Ovary (tissue), 9 donors: ENCODE measurements around the gene TOP3A. TPM values are rescaled to one million over a fixed set of nuclear protein-coding genes. Genes with fewer than 3 reads are reported as not detected.
A peak's percentile ranks its signal among the peaks of the same experiment; 100 is the strongest.

Experiments used
- DNase-seq, 5 donors: peaks; one replicate each; pipeline ENCODE4 v3.0.0-alpha.2; 2019 to 2020
- H3K27ac ChIP-seq, 2 donors: fragments of 200-600 bp; one replicate each; pipeline versions ENCODE4 v1.5.1 to v1.8.0; 2019 to 2022
- H3K27me3 ChIP-seq: fragments of 200-600 bp; one replicate; pipeline ENCODE4 v1.8.0; 2022
- H3K36me3 ChIP-seq: fragments of 200-600 bp; sonication (generic); one replicate; pipeline ENCODE4 v1.5.1; 2019
- H3K4me1 ChIP-seq: one replicate; pipeline ENCODE4 v1.8.1; 2013; ENCODE audit warnings: mild to moderate bottlenecking, moderate library complexity; ENCODE audit not compliant: insufficient read depth
- H3K4me3 ChIP-seq: fragments of 200-600 bp; sonication (generic); one replicate; pipeline ENCODE4 v1.5.1; 2017
- H3K9me3 ChIP-seq, 2 donors: fragments of 200-600 bp in 1 of 2; sonication (generic) in 1 of 2; one replicate each; pipeline versions ENCODE4 v1.5.1 to v1.8.1; 2013 to 2019; ENCODE audit warnings: mild to moderate bottlenecking in 1 of 2, moderate library complexity in 1 of 2
- CTCF ChIP-seq, 3 donors: fragments of 450-650 bp in 2 of 3; fragments of 200-600 bp in 1 of 3; IDR thresholded peaks; one replicate each; pipeline versions ENCODE4 v1.5.1 to v1.8.0; 2016 to 2022; ENCODE audit warnings: antibody characterized with exemption in 3 of 3, mild to moderate bottlenecking in 1 of 3
- EP300 ChIP-seq: sonication (generic); formaldehyde crosslinking; IDR thresholded peaks from one replicate; pipeline ENCODE4 v1.6.1; 2017; ENCODE audit warnings: antibody characterized with exemption
- POLR2A ChIP-seq: fragments of 450-650 bp; IDR thresholded peaks from one replicate; pipeline ENCODE4 v1.6.1; 2017; ENCODE audit warnings: antibody characterized with exemption, mild to moderate bottlenecking, moderate library complexity
- WGBS, 3 donors: extraction: QIAGEN DNeasy Blood & Tissue Kit in 1 of 3; methylation state at CpG; one replicate each; pipeline versions ENCODE4 v1.1.5 to v1.1.7; 2013 to 2017; 5-methylcytosine and 5-hydroxymethylcytosine counted together
- intact Hi-C, 4 donors: fragments of 100-400 bp; cut with DNase I; formaldehyde crosslinking; loops; one replicate each; pipeline versions ENCODE4 v1.11.0 to v1.15.1; 2022 to 2023
- polyA plus RNA-seq, 2 donors: library from polyadenylated mRNA; stranded (reverse); fragments of 200-250 nt in 1 of 2; fragments of 350-450 nt in 1 of 2; fragmentation: Illumina TruSeq in 1 of 2; extraction: RNeasy Lipid Tissue Mini Kit (QIAGEN cat#74804) in 1 of 2; gene quantifications; one replicate each; pipeline ENCODE4 v1.2.3, GENCODE V29; 2013 to 2014
- total RNA-seq, 7 donors: library from RNA; depleted of rRNA in 2 of 7; stranded (reverse); fragments of >200 nt in 2 of 7; fragmentation: NEBNext Ultra II Directional in 3 of 7; extraction: Animal tissue kit (Norgen Biotek cat#: 25700) in 3 of 7; gene quantifications; one replicate each; pipeline versions ENCODE4 v1.1.0 to v1.2.4, GENCODE V29; 2016 to 2023
- donor health status: DM: no; HTN: no; CAD: no; lungs with moderate emphysema.
- donor health status: DM: no; HTN: no; CAD: no.
- donor health status: Bipolar disorder and iron deficiency.
- donor health status: DM: yes; HTN: yes; CAD: no.
- donor health status: DM: no; HTN: no; CAD: no.
- donor health status: DM: yes; HTN: yes; CAD: no.

TOP3A gene
- total and polyA plus RNA-seq, 9 donors, result 12.6 to 35.7 (median 21.3) TPM

- peak overlapping the region; percentile 89 to 96 for H3K27ac ChIP-seq
- WGBS, 3 donors, result 57 to 62% (median 58%) methylated on average over 22 of the region's 22 CpGs
- intact Hi-C loops, result no loop called here
- peaks cover 17% of the 10 kb centered on the region for H3K4me1 ChIP-seq
- peak overlapping the region; percentile 90 for H3K4me3 ChIP-seq
- H3K9me3 ChIP-seq, result no peaks in the 10 kb centered on the region
- H3K27me3 ChIP-seq, result no peaks in the 10 kb centered on the region
- H3K36me3 ChIP-seq, result no peaks in the 10 kb centered on the region
- TF ChIP-seq POLR2A (no peak), CTCF (IDR thresholded peaks at IDR 0.05) (no peak), EP300 (no peak)
- no peak for DNase-seq
These were observed 55.0 kb downstream of the TOP3A start for GRCh38 chr17:18259621-18260331.

- Histone ChIP-seq H3K36me3 (no peaks in the 10 kb centered on the region), H3K4me3 (peak within 1 kb of the TSS; percentile 93), H3K4me1 (peaks cover 17% of the 10 kb centered on the region), H3K9me3 (no peaks in the 10 kb centered on the region), H3K27ac (peak within 1 kb of the TSS; percentile 45 to 90), H3K27me3 (no peaks in the 10 kb centered on the region)
- TF ChIP-seq EP300, result no peak
- peak; percentile 76 for TF ChIP-seq POLR2A
- peak in 1 of 3 donors; percentile 9 for TF ChIP-seq CTCF (IDR thresholded peaks at IDR 0.05)
- intact Hi-C loops, result no loop called here
- peak; percentile 48 to 75 (median 60) for DNase-seq
- WGBS, 3 donors, result 1 to 4% (median 1%) methylated on average over 12 to 71 of the region's 71 CpGs
These were observed 56.3 kb downstream of the TOP3A start, which contains the start of gene FLII for GRCh38 chr17:18258356-18259038. TSS of gene FLII (minus strand) at chr17:18258738. CDS start at chr17:18258690, 48 bp downstream.

- no peaks in the 10 kb centered on the region for H3K27me3 ChIP-seq
- TF ChIP-seq POLR2A, result no peak
- no peak for TF ChIP-seq CTCF (IDR thresholded peaks at IDR 0.05)
- intact Hi-C loops, result no loop called here
- peak overlapping the region; percentile 45 to 90 for H3K27ac ChIP-seq
- no peaks in the 10 kb centered on the region for H3K9me3 ChIP-seq
- H3K4me3 ChIP-seq, result peak overlapping the region; percentile 93
- WGBS, 3 donors, result 0 to 1% (median 1%) methylated on average over 10 to 16 of the region's 16 CpGs
- no peaks in the 10 kb centered on the region for H3K36me3 ChIP-seq
- H3K4me1 ChIP-seq, result peaks cover 17% of the 10 kb centered on the region
- peak in 3 of 5 donors; percentile 61 to 71 (median 68) for DNase-seq
These were observed 56.8 kb downstream of the TOP3A start for GRCh38 chr17:18257982-18258355.

GRCh38 chr17:18257268-18257981 is 57.4 kb downstream of the TOP3A start:
- H3K4me3 ChIP-seq, result peak overlapping the region; percentile 93
- TF ChIP-seq EP300 (no peak), CTCF (IDR thresholded peaks at IDR 0.05) (no peak), POLR2A (no peak)
- H3K9me3 ChIP-seq, result no peaks in the 10 kb centered on the region
- peaks cover 17% of the 10 kb centered on the region for H3K4me1 ChIP-seq
- no peaks in the 10 kb centered on the region for H3K36me3 ChIP-seq
- no peaks in the 10 kb centered on the region for H3K27me3 ChIP-seq
- 28 to 30% (median 28%) methylated on average over 17 to 18 of the region's 18 CpGs for WGBS, 3 donors
- intact Hi-C loops, result no loop called here
- peak in 1 of 5 donors; percentile 41 for DNase-seq
- peak overlapping the region in 1 of 2 donors; percentile 90 for H3K27ac ChIP-seq
